ENCODE measurements around the gene CD72. TPM values are rescaled to one million over a fixed set of nuclear protein-coding genes. Genes with fewer than 3 reads are reported as not detected.

Gene CD72
- polyA plus RNA-seq, 2 of the 4 experiments (the other 2 are of a cell fraction) = 0.44 to 1.2 TPM

DNA sequence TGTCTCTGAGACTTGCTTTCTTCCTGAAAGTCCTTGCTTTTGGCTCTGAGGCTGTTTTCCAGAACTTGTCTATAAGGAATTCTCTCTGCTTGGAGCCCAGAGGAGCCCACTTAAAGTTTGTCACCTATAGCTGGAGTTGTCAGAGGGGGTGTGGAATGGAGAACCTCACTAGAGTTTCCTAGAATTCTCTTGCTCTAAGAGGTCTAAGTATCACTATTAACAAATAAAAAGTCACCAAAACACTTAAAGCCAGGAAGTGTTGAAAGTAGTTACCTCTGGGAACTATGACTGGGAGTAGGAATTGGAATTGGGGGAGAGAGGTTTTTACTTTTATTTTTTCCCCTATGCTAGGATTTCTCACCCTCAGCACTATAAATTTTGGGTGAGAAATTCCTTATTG lies 17.5 kb upstream of the CD72 start (continued):
- TF ChIP-seq NR3C1 (IDR thresholded peaks at IDR 0.05) = no peak
- no peak for TF ChIP-seq ZC3H11A (IDR thresholded peaks at IDR 0.05)
- no peak for TF ChIP-seq CBX8 (IDR thresholded peaks at IDR 0.05)

- Histone ChIP-seq H3K27ac (no peak overlapping the region), H3K4me1 (no peaks in the 10 kb centered on the region), H3K9me3 (no peaks in the 10 kb centered on the region), H3K4me2 (no peak overlapping the region), H3K4me3 (no peak overlapping the region)
- DNase-seq (ENCODE audit: low read depth in 1 of 2, low spot score in 1 of 2) = no peak
- ChIA-PET CTCF (interaction anchor here (0.9 to 5.7 kb wide), 9 partner anchors 10 to 109 kb away, joined by 3 to 24 read pairs (median 4); no protein-coding TSS in a partner anchor), POLR2A (interaction anchor here (1.0 kb wide), 1 partner anchor 14 kb away, joined by 5 read pairs; no protein-coding TSS in a partner anchor)
- 79% methylated on average over 5 of the region's 5 CpGs for WGBS (ENCODE audit: missing lambda C conversion rate)
- no peak for ATAC-seq
- no peak for FAIRE-seq
- TF ChIP-seq ELK1 (IDR thresholded peaks at IDR 0.05; ENCODE audit: low read depth, low read length) (no peak), ATOH8 (CRISPR knock-in tag; IDR thresholded peaks at IDR 0.05; ENCODE audit: low read depth) (no peak), CBX2 (IDR thresholded peaks at IDR 0.05; ENCODE audit: borderline replicate concordance, low read depth) (no peak), HOXA7 (CRISPR knock-in tag; IDR thresholded peaks at IDR 0.05) (no peak), HMGXB4 (CRISPR knock-in tag; IDR thresholded peaks at IDR 0.05; ENCODE audit: borderline replicate concordance) (no peak), EHMT2 (IDR thresholded peaks at IDR 0.05; ENCODE audit: low read depth) (no peak), FOSL2 (IDR thresholded peaks at IDR 0.05) (no peak), FOSL2 (CRISPR knock-in tag; IDR thresholded peaks at IDR 0.05) (no peak), ESRRA (IDR thresholded peaks at IDR 0.05; ENCODE audit: borderline replicate concordance, low read length) (no peak), NR3C1 (IDR thresholded peaks at IDR 0.05) (no peak)
- TF ChIP-seq, protein P1, sequence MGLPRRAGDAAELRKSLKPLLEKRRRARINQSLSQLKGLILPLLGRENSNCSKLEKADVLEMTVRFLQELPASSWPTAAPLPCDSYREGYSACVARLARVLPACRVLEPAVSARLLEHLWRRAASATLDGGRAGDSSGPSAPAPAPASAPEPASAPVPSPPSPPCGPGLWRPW (IDR thresholded peaks at IDR 0.05) = no peak
- TF ChIP-seq, protein P2, sequence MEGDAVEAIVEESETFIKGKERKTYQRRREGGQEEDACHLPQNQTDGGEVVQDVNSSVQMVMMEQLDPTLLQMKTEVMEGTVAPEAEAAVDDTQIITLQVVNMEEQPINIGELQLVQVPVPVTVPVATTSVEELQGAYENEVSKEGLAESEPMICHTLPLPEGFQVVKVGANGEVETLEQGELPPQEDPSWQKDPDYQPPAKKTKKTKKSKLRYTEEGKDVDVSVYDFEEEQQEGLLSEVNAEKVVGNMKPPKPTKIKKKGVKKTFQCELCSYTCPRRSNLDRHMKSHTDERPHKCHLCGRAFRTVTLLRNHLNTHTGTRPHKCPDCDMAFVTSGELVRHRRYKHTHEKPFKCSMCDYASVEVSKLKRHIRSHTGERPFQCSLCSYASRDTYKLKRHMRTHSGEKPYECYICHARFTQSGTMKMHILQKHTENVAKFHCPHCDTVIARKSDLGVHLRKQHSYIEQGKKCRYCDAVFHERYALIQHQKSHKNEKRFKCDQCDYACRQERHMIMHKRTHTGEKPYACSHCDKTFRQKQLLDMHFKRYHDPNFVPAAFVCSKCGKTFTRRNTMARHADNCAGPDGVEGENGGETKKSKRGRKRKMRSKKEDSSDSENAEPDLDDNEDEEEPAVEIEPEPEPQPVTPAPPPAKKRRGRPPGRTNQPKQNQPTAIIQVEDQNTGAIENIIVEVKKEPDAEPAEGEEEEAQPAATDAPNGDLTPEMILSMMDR (IDR thresholded peaks at IDR 0.05) = no peak
Measured at GRCh38 chr9:35629597-35629996, 11.4 kb upstream of the CD72 start.

DNA sequence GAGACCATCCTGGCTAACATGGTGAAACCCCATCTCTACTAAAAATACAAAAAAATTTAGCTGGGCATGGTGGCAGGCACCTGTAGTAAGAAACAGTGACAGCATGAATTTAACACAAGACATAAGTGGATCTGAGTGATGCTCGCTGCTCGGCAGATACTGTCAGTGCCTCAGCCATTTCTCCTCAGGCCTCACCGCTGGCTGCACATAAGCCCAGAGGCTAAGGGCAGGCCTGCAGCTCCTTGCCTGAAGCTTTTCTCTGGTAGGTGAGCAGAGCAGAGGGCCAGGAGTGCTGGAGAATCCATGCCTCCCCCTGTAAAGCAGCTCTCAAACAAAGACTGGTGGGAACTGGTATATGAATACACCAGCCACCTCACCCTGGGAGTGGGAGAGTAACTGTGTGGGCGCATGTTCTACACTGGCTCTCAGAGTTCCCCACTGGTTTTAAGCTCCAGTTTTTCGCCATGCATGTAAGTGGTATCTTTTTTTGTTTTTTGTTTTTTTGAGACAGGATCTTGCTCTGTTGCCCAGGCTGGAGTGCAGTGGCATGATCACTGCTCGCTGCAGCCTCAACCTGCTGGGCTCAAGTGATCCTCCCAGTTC lies 10.3 kb upstream of the CD72 start:
- Histone ChIP-seq H3K4me3 (no peak overlapping the region), H3K4me2 (no peak overlapping the region), H3K9me3 (no peaks in the 10 kb centered on the region), H3K27ac (no peak overlapping the region), H3K4me1 (no peaks in the 10 kb centered on the region)
- ATAC-seq = peak in 1 of 2 experiments; percentile 50; a peak in 1 of 6 replicates
- ChIA-PET CTCF (interaction anchor here (0.6 to 5.7 kb wide), 16 partner anchors 9 to 513 kb away, joined by 3 to 24 read pairs (median 4); partner anchors contain the start of gene ATOSB), POLR2A (no interaction called here)
- no peak for DNase-seq (ENCODE audit: low read depth in 1 of 2, low spot score in 1 of 2)
- 91% methylated on average over 6 of the region's 6 CpGs for WGBS (ENCODE audit: missing lambda C conversion rate)
- FAIRE-seq = no peak
- no peak for TF ChIP-seq PHF8 (IDR thresholded peaks at IDR 0.05; ENCODE audit: borderline replicate concordance, low read depth)
- no peak for TF ChIP-seq RARB (CRISPR knock-in tag; IDR thresholded peaks at IDR 0.05)
- TF ChIP-seq JUNB (IDR thresholded peaks at IDR 0.05) = no peak
- no peak for TF ChIP-seq MAZ (IDR thresholded peaks at IDR 0.05; ENCODE audit: borderline replicate concordance, low read depth, low read length)
- TF ChIP-seq FOSB (CRISPR knock-in tag; IDR thresholded peaks at IDR 0.05) = no peak
- TF ChIP-seq, protein P3, sequence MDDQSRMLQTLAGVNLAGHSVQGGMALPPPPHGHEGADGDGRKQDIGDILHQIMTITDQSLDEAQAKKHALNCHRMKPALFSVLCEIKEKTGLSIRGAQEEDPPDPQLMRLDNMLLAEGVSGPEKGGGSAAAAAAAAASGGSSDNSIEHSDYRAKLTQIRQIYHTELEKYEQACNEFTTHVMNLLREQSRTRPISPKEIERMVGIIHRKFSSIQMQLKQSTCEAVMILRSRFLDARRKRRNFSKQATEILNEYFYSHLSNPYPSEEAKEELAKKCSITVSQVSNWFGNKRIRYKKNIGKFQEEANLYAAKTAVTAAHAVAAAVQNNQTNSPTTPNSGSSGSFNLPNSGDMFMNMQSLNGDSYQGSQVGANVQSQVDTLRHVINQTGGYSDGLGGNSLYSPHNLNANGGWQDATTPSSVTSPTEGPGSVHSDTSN (IDR thresholded peaks at IDR 0.05) = no peak
- TF ChIP-seq USF2 (IDR thresholded peaks at IDR 0.05) = no peak
- TF ChIP-seq NFE2L2 (conservative IDR thresholded peaks at IDR 0.05; ENCODE audit: low read length) = no peak
- no peak for TF ChIP-seq TP53 (CRISPR knock-in tag; IDR thresholded peaks at IDR 0.05)
- no peak for TF ChIP-seq GATA3 (IDR thresholded peaks at IDR 0.05; ENCODE audit: borderline replicate concordance)
- TF ChIP-seq EHF (CRISPR knock-in tag; IDR thresholded peaks at IDR 0.05) = no peak
- TF ChIP-seq NPAS2 (CRISPR knock-in tag; IDR thresholded peaks at IDR 0.05; ENCODE audit: borderline replicate concordance) = no peak

Data from A549 (cell line).